ENCODE data around the gene EPHX1. TPM values are rescaled to one million over a fixed set of nuclear protein-coding genes. Genes with fewer than 3 reads are reported as not detected.

The EPHX1 gene
- total and polyA plus RNA-seq, 12 donors, result 251 to 3,548 (median 1,658) TPM

DNA sequence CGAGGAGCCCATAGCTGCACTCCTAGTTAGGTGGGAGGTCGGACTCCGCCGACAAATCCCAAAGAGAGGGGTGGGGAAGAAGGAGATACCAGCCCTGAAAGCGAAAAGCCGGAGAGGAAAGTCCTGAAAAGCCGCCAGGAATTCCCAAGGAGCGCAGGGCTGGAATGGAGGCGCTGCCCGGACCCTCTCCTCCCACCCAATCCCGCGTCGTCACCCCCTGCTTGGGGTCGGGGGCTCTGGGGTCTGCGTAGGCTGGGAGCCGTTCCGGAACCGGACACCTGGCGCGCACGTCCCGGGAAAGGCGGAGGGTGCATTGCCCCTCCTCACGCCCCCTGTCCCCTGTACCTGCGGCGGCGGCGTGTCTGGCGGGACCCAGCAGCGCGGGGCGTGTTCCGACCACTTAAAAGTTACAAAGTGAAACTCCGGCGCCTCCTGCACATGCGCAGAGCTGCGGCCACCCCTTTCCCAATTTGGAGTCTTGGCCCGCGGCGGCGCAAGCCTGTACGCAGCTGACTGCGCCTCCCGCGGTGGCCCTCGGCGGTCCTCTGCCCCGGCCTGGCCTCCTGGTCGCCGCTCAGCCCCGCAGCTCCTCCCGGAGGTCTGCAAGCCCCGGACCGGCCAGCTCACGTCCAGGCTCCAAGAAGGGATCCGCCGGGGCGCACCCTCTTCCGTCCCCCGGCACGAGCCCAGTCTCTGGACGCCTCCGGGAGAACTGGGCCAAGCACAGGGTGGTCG lies 72.2 kb downstream of the EPHX1 start, which contains the start of gene TMEM63A:
TMEM63A (minus strand) TSS at position 422 of the 735 bp plus-strand sequence. CDS start 4,800 bp downstream, outside the sequence.
- Histone ChIP-seq H3K36me3 (replicated peaks in 1 of 2) (no peaks in the 10 kb centered on the region), H3K27ac (peak within 1 kb of the TSS; percentile 61 to 93 (median 90)), H3K9me3 (replicated peaks in 1 of 3) (no peaks in the 10 kb centered on the region), H3K4me3 (peak within 1 kb of the TSS; percentile 67 to 96 (median 88)), H3K4me1 (replicated peaks in 1 of 2) (peaks cover 28 to 38% of the 10 kb centered on the region in 2 donors), H3K27me3 (no peaks in the 10 kb centered on the region)
- TF ChIP-seq, protein P1, sequence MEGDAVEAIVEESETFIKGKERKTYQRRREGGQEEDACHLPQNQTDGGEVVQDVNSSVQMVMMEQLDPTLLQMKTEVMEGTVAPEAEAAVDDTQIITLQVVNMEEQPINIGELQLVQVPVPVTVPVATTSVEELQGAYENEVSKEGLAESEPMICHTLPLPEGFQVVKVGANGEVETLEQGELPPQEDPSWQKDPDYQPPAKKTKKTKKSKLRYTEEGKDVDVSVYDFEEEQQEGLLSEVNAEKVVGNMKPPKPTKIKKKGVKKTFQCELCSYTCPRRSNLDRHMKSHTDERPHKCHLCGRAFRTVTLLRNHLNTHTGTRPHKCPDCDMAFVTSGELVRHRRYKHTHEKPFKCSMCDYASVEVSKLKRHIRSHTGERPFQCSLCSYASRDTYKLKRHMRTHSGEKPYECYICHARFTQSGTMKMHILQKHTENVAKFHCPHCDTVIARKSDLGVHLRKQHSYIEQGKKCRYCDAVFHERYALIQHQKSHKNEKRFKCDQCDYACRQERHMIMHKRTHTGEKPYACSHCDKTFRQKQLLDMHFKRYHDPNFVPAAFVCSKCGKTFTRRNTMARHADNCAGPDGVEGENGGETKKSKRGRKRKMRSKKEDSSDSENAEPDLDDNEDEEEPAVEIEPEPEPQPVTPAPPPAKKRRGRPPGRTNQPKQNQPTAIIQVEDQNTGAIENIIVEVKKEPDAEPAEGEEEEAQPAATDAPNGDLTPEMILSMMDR (IDR thresholded peaks at IDR 0.05), result peak in 5 of 6 experiments; percentile 28 to 58 (median 36)
- peak; percentile 64 to 82 for TF ChIP-seq POLR2A (IDR thresholded peaks at IDR 0.05)
- WGBS, 4 donors, result 0 to 6% (median 0%) methylated on average over 9 to 64 of the region's 64 CpGs
- DNase-seq, result peak; percentile 89 to 95 (median 93)
- intact Hi-C loops (cut with DNase I), result no loop called here

GRCh38 chr1:225882694-225883615 lies 73.0 kb downstream of the EPHX1 start:
- TF ChIP-seq, protein P1 (IDR thresholded peaks at IDR 0.05), result no peak
- no peak for TF ChIP-seq POLR2A (IDR thresholded peaks at IDR 0.05)
- no peaks in the 10 kb centered on the region for H3K9me3 ChIP-seq (replicated peaks in 1 of 3)
- WGBS, 4 donors, result 5 to 25% (median 14%) methylated on average over 14 to 63 of the region's 63 CpGs
- H3K4me1 ChIP-seq (replicated peaks in 1 of 2), result peaks cover 28 to 32% of the 10 kb centered on the region in 2 donors
- peak; percentile 62 to 76 (median 71) for DNase-seq
- H3K36me3 ChIP-seq (replicated peaks in 1 of 2), result no peaks in the 10 kb centered on the region
- H3K27ac ChIP-seq, result peak overlapping the region; percentile 61 to 93 (median 90)
- H3K4me3 ChIP-seq, result peak overlapping the region; percentile 67 to 96 (median 88)
- intact Hi-C loops (cut with DNase I), result no loop called here
- H3K27me3 ChIP-seq, result no peaks in the 10 kb centered on the region

GRCh38 chr1:225883616-225884265 lies 73.8 kb downstream of the EPHX1 start:
- Histone ChIP-seq H3K36me3 (replicated peaks in 1 of 2) (no peaks in the 10 kb centered on the region), H3K27me3 (no peaks in the 10 kb centered on the region), H3K9me3 (replicated peaks in 1 of 3) (no peaks in the 10 kb centered on the region), H3K4me1 (replicated peaks in 1 of 2) (peaks cover 26 to 28% of the 10 kb centered on the region in 2 donors), H3K27ac (no peak overlapping the region), H3K4me3 (no peak overlapping the region)
- TF ChIP-seq, protein P1 (IDR thresholded peaks at IDR 0.05), result no peak
- no peak for TF ChIP-seq POLR2A (IDR thresholded peaks at IDR 0.05)
- 79 to 88% (median 85%) methylated on average over 10 to 11 of the region's 11 CpGs for WGBS, 4 donors
- intact Hi-C loops (cut with DNase I), result no loop called here
- no peak for DNase-seq

Data from adrenal gland (tissue), 12 donors.